ENCODE data around the gene MED13L.

GRCh38 chr12:116099652-116100432 is 177.7 kb downstream of the MED13L start:
- TF ChIP-seq, protein P1, sequence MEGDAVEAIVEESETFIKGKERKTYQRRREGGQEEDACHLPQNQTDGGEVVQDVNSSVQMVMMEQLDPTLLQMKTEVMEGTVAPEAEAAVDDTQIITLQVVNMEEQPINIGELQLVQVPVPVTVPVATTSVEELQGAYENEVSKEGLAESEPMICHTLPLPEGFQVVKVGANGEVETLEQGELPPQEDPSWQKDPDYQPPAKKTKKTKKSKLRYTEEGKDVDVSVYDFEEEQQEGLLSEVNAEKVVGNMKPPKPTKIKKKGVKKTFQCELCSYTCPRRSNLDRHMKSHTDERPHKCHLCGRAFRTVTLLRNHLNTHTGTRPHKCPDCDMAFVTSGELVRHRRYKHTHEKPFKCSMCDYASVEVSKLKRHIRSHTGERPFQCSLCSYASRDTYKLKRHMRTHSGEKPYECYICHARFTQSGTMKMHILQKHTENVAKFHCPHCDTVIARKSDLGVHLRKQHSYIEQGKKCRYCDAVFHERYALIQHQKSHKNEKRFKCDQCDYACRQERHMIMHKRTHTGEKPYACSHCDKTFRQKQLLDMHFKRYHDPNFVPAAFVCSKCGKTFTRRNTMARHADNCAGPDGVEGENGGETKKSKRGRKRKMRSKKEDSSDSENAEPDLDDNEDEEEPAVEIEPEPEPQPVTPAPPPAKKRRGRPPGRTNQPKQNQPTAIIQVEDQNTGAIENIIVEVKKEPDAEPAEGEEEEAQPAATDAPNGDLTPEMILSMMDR (IDR thresholded peaks at IDR 0.05) = no peak
- no peak for TF ChIP-seq POLR2A (IDR thresholded peaks at IDR 0.05)

All from transverse colon (tissue), 3 donors.